ENCODE measurements around the gene TGFBR2.

The TGFBR2 gene

DNA sequence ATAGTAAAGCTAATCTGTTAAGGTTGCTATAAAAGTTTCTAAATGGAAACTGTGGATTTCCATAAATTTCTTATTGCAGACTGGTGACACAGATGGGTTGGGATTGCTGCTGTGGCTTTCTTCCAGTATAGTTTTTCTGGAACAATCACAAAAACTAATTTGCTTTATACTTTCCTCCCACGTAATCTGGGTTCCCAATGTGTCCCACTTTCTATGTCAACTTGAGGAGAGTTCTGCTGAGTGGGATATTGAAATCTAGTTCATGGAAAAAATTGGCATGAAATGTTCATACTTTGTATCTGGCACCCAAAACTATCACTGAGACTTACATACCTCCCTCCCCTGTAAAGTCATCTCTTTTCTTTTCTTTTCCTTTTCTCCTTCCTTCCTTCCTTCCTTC, 126.8 kb downstream of the TGFBR2 start:
- TF ChIP-seq, protein P1, sequence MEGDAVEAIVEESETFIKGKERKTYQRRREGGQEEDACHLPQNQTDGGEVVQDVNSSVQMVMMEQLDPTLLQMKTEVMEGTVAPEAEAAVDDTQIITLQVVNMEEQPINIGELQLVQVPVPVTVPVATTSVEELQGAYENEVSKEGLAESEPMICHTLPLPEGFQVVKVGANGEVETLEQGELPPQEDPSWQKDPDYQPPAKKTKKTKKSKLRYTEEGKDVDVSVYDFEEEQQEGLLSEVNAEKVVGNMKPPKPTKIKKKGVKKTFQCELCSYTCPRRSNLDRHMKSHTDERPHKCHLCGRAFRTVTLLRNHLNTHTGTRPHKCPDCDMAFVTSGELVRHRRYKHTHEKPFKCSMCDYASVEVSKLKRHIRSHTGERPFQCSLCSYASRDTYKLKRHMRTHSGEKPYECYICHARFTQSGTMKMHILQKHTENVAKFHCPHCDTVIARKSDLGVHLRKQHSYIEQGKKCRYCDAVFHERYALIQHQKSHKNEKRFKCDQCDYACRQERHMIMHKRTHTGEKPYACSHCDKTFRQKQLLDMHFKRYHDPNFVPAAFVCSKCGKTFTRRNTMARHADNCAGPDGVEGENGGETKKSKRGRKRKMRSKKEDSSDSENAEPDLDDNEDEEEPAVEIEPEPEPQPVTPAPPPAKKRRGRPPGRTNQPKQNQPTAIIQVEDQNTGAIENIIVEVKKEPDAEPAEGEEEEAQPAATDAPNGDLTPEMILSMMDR (IDR thresholded peaks at IDR 0.05; ENCODE audit: low read depth, low read length) = no peak
- no peak for TF ChIP-seq EZH2phosphoT487 (IDR thresholded peaks at IDR 0.05; ENCODE audit: low read depth)
- peak overlapping the region; percentile 48 for H3K4me2 ChIP-seq (ENCODE audit: low read length)
- no peaks in the 10 kb centered on the region for H4K20me1 ChIP-seq (ENCODE audit: insufficient read depth, low read length)
- peak overlapping the region; percentile 13; the same call in 1 of the 2 replicates for H3K4me3 ChIP-seq (ENCODE audit: low read length)
- no peaks in the 10 kb centered on the region for H3K79me2 ChIP-seq (ENCODE audit: low read length)
- H3K36me3 ChIP-seq (replicated peaks; ENCODE audit: low read depth, low read length) = no peaks in the 10 kb centered on the region
- H3K4me1 ChIP-seq (ENCODE audit: low read length) = peaks cover 15% of the 10 kb centered on the region
- H3K9me3 ChIP-seq (ENCODE audit: insufficient read depth, low read length) = no peaks in the 10 kb centered on the region
- H3K27ac ChIP-seq (ENCODE audit: low read length) = no peak overlapping the region
- H2AFZ ChIP-seq (ENCODE audit: low read depth, low read length) = no peak overlapping the region
- no peak overlapping the region for H3K9ac ChIP-seq (ENCODE audit: low read length)
- H3K27me3 ChIP-seq (ENCODE audit: low read depth, low read length) = no peaks in the 10 kb centered on the region

DNA sequence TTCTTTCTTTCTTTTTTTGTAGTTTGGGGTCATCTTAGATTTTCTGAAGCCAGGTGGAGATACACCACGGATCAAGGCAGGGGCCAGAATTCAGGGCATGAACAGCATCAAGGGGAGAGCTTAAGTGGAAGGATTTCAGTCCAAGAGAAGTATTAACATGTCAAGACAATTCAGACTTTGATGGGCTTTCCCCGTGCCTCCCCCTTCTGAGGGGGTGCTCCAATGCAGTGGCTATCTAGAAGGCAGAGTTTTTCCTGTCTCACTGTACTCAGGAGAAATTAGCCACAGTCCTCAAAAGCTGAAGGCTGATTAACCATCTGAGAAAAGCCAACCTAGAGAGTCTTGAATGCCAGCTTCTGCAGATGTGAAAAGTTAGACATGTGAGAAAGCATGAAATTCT, 127.3 kb downstream of the TGFBR2 start:
- TF ChIP-seq EZH2phosphoT487 (IDR thresholded peaks at IDR 0.05; ENCODE audit: low read depth) = no peak
- TF ChIP-seq, protein P1 (IDR thresholded peaks at IDR 0.05; ENCODE audit: low read depth, low read length) = no peak
- Histone ChIP-seq H2AFZ (ENCODE audit: low read depth, low read length) (peak overlapping the region; percentile 4; the same call in 1 of the 2 replicates), H3K4me2 (ENCODE audit: low read length) (peak overlapping the region; percentile 48), H3K27ac (ENCODE audit: low read length) (peak overlapping the region; percentile 1; the same call in 1 of the 2 replicates), H3K4me3 (ENCODE audit: low read length) (peak overlapping the region; percentile 13; the same call in 1 of the 2 replicates), H3K36me3 (replicated peaks; ENCODE audit: low read depth, low read length) (no peaks in the 10 kb centered on the region), H3K27me3 (ENCODE audit: low read depth, low read length) (no peaks in the 10 kb centered on the region), H3K9ac (ENCODE audit: low read length) (peak overlapping the region; percentile 6; the same call in 1 of the 2 replicates), H3K79me2 (ENCODE audit: low read length) (no peaks in the 10 kb centered on the region), H3K4me1 (ENCODE audit: low read length) (peaks cover 15% of the 10 kb centered on the region), H3K9me3 (ENCODE audit: insufficient read depth, low read length) (no peaks in the 10 kb centered on the region), H4K20me1 (ENCODE audit: insufficient read depth, low read length) (no peaks in the 10 kb centered on the region)

DNA sequence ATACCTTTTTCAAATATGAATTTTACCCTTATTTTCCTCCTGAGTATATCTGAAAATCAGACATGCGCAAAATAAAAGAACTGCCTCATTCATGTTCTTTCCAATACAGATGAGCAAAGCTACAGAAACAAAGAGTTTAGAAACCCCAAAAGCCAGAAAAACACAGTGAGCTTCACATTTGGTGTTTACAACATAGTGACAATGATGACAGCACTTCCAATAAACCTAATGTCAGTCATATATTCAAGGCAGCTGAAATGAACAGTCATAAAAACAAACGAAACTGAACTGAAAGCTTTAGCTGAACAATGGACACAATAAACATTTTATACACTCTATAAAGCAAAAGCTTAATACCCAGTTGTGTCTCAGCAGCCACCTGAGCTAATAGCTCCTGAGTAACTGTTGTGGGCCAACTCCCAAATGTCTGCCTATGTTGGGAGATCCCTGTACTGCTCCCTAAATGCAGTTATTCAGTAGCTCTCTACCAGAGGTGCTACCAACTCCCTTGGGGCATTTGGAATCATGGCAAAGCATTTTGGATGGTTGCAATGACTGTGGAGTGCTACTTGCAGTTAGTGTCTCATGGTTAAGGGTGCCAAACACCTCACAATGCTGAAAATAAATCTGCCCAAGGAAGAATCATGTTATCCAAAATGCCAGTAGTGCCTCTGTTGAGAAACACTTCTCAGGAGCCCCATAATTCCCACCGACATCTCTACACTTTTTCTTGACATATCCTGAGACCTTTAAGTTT, 131.5 kb downstream of the TGFBR2 start:
- Histone ChIP-seq H3K36me3 (replicated peaks; ENCODE audit: low read depth, low read length) (no peaks in the 10 kb centered on the region), H3K4me2 (ENCODE audit: low read length) (no peak overlapping the region), H3K27ac (ENCODE audit: low read length) (no peak overlapping the region), H3K4me1 (ENCODE audit: low read length) (peaks cover 15% of the 10 kb centered on the region), H3K4me3 (ENCODE audit: low read length) (no peak overlapping the region), H3K9ac (ENCODE audit: low read length) (no peak overlapping the region), H3K79me2 (ENCODE audit: low read length) (no peaks in the 10 kb centered on the region), H4K20me1 (ENCODE audit: insufficient read depth, low read length) (no peaks in the 10 kb centered on the region), H3K9me3 (ENCODE audit: insufficient read depth, low read length) (no peaks in the 10 kb centered on the region), H3K27me3 (ENCODE audit: low read depth, low read length) (no peaks in the 10 kb centered on the region), H2AFZ (ENCODE audit: low read depth, low read length) (no peak overlapping the region)
- TF ChIP-seq, protein P1 (IDR thresholded peaks at IDR 0.05; ENCODE audit: low read depth, low read length) = no peak
- TF ChIP-seq EZH2phosphoT487 (IDR thresholded peaks at IDR 0.05; ENCODE audit: low read depth) = no peak

DNA sequence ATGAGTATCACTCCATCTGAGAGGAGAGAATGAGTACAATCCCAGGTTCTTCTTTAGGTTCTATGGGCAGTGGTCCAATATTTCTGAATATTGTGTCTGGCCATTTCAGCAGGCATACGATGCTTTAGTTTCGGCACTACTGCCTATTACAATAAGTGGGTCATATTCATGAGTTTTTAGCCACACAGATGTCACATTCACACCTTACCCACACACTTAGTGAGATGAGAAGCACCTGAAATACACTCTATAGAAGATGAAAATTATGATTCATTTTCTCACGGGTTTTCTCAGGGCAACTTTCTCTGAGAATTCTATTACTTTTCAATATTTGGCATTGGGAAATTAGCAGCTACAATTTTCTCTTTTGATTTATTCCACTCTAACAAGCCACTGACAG, 132.2 kb downstream of the TGFBR2 start:
- Histone ChIP-seq H3K9me3 (ENCODE audit: insufficient read depth, low read length) (no peaks in the 10 kb centered on the region), H3K27me3 (ENCODE audit: low read depth, low read length) (no peaks in the 10 kb centered on the region), H3K27ac (ENCODE audit: low read length) (no peak overlapping the region), H3K79me2 (ENCODE audit: low read length) (no peaks in the 10 kb centered on the region), H3K4me3 (ENCODE audit: low read length) (no peak overlapping the region), H2AFZ (ENCODE audit: low read depth, low read length) (no peak overlapping the region), H3K4me2 (ENCODE audit: low read length) (no peak overlapping the region), H3K36me3 (replicated peaks; ENCODE audit: low read depth, low read length) (no peaks in the 10 kb centered on the region), H3K9ac (ENCODE audit: low read length) (no peak overlapping the region), H3K4me1 (ENCODE audit: low read length) (peaks cover 10% of the 10 kb centered on the region), H4K20me1 (ENCODE audit: insufficient read depth, low read length) (no peaks in the 10 kb centered on the region)
- TF ChIP-seq, protein P1 (IDR thresholded peaks at IDR 0.05; ENCODE audit: low read depth, low read length) = no peak
- no peak for TF ChIP-seq EZH2phosphoT487 (IDR thresholded peaks at IDR 0.05; ENCODE audit: low read depth)
